H7 (cell line): ENCODE results near the gene ATP2C1. TPM values are rescaled to one million over a fixed set of nuclear protein-coding genes. Genes with fewer than 3 reads are reported as not detected.
"Not testable (repeated sequence)": the region's sequence is repeated elsewhere in the genome, so short reads cannot be mapped to it uniquely, and the experiment has no call there.

Experiments used
- DNase-seq: peaks from one replicate; pipeline ENCODE4 v3.0.0; 2012
- H3K27me3 ChIP-seq: 2 replicates; pipeline ENCODE4 v1.6.0; 2011; ENCODE audit warnings: mild to moderate bottlenecking, low read length; ENCODE audit not compliant: control insufficient read depth, insufficient read depth
- H3K36me3 ChIP-seq: replicated peaks from 2 replicates; pipeline ENCODE4 v1.5.1; 2011; ENCODE audit warnings: low read length; ENCODE audit not compliant: control insufficient read depth, insufficient read depth
- H3K4me3 ChIP-seq: 2 replicates; pipeline ENCODE4 v1.5.1; 2011; ENCODE audit warnings: low read depth, mild to moderate bottlenecking, control low read depth, low read length, moderate library complexity; ENCODE audit not compliant: insufficient read depth
- total RNA-seq: library from RNA; depleted of rRNA; stranded (reverse); fragments of >200 nt; shearing (Covaris generic); gene quantifications from 2 replicates; pipeline ENCODE4 v1.2.3, GENCODE V29; 2014; rRNA removed

ATP2C1 gene
- 32.4 and 39.4 TPM in 2 replicates for total RNA-seq

- Histone ChIP-seq H3K36me3 (no peaks in the 10 kb centered on the region), H3K4me3 (peak within 1 kb of the TSS; percentile 91), H3K27me3 (no peaks in the 10 kb centered on the region)
- DNase-seq: peak; percentile 93
Measured at GRCh38 chr3:130893376-130894129, at the start of gene ATP2C1. TSS of gene ATP2C1 (plus strand) at chr3:130894084. CDS start at chr3:130894770, 686 bp downstream.

- Histone ChIP-seq H3K36me3 (no peaks in the 10 kb centered on the region), H3K27me3 (no peaks in the 10 kb centered on the region), H3K4me3 (no peak overlapping the region)
- DNase-seq: no peak
Measured at GRCh38 chr3:130844462-130844861, 49.4 kb upstream of the ATP2C1 start.

DNA sequence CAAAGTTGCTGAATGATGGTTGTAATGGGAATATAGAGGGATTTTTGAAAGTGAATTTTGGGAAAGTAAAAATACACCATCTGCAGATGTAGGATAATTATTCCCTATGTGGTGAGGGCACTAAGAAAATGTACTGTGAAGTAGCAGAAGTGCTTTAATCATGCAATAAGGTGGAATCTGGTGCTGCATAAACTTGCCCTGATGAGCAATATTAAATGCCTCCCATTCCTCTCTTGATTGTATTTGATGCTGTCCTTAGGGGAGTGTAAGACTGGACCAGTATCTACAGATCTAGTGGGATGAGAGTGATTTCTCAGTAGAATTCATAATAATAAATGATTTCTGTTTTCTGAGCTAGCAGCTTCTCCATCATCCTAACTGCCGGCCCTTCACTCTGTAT lies 47.7 kb upstream of the ATP2C1 start:
- DNase-seq: no peak
- Histone ChIP-seq H3K36me3 (no peaks in the 10 kb centered on the region), H3K4me3 (no peak overlapping the region), H3K27me3 (no peaks in the 10 kb centered on the region)

GRCh38 chr3:130849091-130849552 lies 44.8 kb upstream of the ATP2C1 start:
- no peak for DNase-seq
- H3K4me3 ChIP-seq: no peak overlapping the region
- H3K36me3 ChIP-seq: no peaks in the 10 kb centered on the region
- no peaks in the 10 kb centered on the region for H3K27me3 ChIP-seq

DNA sequence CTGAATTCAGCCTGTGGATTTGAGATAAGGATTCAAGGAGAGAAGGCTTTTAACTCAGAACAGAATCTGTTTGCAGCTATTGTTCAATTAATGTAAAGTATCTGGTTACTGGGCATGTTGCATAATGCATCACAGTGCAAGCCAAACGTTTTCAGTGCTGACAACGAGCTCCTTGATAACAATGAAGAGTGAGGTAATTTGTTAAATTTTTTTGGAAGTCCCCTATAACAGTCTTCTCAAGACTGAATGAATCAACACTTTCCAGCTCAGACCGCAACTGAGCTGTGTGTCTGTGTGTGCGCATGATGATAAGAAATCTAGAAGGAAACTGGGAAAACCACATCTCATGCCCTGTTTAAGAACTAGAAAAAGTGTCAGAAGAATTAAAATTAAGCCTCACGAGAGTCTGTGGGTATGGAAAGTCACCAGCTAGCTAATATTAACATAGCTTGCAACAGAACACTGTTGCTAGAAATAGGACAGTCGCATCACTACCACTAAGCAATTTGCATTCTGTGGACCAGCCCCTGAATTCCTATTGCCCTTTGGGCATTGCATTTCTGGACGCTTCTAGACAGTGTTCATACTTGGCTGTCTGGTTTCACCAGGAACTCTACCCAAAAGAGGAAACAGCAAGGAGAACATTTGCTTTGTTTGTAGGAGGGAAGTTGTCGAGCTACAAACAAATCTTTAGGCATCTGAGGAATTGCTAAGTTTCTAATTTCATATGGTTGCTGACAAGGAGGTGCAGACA lies 43.7 kb upstream of the ATP2C1 start:
- H3K36me3 ChIP-seq: no peaks in the 10 kb centered on the region
- DNase-seq: no peak
- H3K27me3 ChIP-seq: no peaks in the 10 kb centered on the region

GRCh38 chr3:130850843-130851242 lies 43.0 kb upstream of the ATP2C1 start:
- Histone ChIP-seq H3K4me3 (no peak overlapping the region), H3K27me3 (no peaks in the 10 kb centered on the region), H3K36me3 (no peaks in the 10 kb centered on the region)
- DNase-seq: no peak

More for the DNA sequence above, 43.7 kb upstream of the ATP2C1 start:
- no peak overlapping the region for H3K4me3 ChIP-seq

DNA sequence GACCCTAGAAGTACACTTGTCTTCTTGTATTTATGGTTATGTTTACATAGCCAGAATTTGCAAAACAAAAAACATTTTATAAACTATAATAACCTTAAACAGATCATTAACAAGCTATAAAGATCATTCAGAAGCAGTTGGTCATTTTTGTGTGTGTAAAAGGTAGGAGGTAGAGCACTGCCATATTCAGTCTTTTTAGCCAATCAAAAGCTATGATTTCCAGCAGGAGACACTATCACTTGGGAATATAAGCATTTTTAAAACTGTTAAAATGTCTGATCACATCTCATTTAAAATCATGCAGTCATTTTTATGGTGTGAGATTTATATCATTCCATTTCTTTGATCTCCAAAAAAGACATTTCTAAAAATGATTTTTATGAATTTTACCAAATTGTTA lies 42.6 kb upstream of the ATP2C1 start:
- no peaks in the 10 kb centered on the region for H3K27me3 ChIP-seq
- no peaks in the 10 kb centered on the region for H3K36me3 ChIP-seq
- no peak for DNase-seq
- no peak overlapping the region for H3K4me3 ChIP-seq

DNA sequence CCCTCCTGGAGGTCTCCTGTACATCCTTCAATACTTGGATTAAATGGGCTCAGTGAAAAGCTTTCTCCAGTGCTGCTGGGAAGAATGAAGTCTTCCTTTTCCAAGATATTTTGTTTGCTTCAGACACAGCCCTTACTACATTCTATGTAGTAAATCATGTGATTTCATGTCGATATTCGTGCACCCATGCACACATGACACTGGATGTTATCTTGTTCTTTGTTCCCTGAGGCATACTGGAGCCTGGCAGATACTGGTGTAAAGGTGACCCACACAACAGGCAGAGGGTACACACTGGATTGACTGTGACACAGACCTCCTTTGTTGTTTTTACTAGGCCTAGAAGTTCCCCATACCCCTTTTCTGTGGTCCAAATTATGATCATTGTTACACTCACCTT lies 40.3 kb upstream of the ATP2C1 start:
- Histone ChIP-seq H3K4me3 (no peak overlapping the region), H3K27me3 (no peaks in the 10 kb centered on the region), H3K36me3 (no peaks in the 10 kb centered on the region)
- no peak for DNase-seq

- no peak overlapping the region for H3K4me3 ChIP-seq
- DNase-seq: no peak
- H3K36me3 ChIP-seq: no peaks in the 10 kb centered on the region
- H3K27me3 ChIP-seq: no peaks in the 10 kb centered on the region
Measured at GRCh38 chr3:130854208-130854864, 39.5 kb upstream of the ATP2C1 start.

GRCh38 chr3:130857336-130858026 lies 36.4 kb upstream of the ATP2C1 start:
- no peak for DNase-seq
- H3K4me3 ChIP-seq: no peak overlapping the region
- H3K27me3 ChIP-seq: no peaks in the 10 kb centered on the region
- no peaks in the 10 kb centered on the region for H3K36me3 ChIP-seq

- not testable (repeated sequence) for H3K36me3 ChIP-seq, H3K4me3 ChIP-seq, DNase-seq, H3K27me3 ChIP-seq
Measured at GRCh38 chr3:130862130-130862529, 31.8 kb upstream of the ATP2C1 start.

GRCh38 chr3:130865489-130865888 lies 28.4 kb upstream of the ATP2C1 start:
- H3K36me3 ChIP-seq: no peaks in the 10 kb centered on the region
- H3K27me3 ChIP-seq: no peaks in the 10 kb centered on the region
- DNase-seq: no peak
- no peak overlapping the region for H3K4me3 ChIP-seq

- Histone ChIP-seq H3K27me3 (no peaks in the 10 kb centered on the region), H3K4me3 (no peak overlapping the region), H3K36me3 (no peaks in the 10 kb centered on the region)
- no peak for DNase-seq
Measured at GRCh38 chr3:130866327-130866726, 27.6 kb upstream of the ATP2C1 start.

DNA sequence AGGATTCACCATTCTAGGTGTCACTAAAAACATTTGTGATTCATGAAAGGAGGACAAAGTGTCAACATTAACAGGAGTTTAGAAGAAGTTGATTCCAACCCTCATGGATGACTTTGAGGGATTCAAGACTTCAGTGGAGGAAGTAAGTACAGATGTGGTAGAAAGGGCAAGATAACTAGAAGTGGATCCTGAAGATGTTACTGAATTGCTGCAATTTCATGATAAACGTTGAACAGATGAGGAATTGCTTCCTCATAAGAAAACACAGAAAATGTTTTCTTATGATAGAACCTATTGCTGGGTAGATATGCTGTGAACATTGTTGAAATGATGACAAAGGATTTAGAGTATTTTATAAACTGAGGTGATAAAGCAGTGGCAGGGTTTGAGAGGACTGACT lies 23.5 kb upstream of the ATP2C1 start:
- no peaks in the 10 kb centered on the region for H3K27me3 ChIP-seq
- no peaks in the 10 kb centered on the region for H3K36me3 ChIP-seq
- no peak for DNase-seq
- H3K4me3 ChIP-seq: no peak overlapping the region
